Panc1 (cell line): ENCODE data around the gene TRPC5OS. TPM values are rescaled to one million over a fixed set of nuclear protein-coding genes. Genes with fewer than 3 reads are reported as not detected.

Experiments
- ATAC-seq: fragments of 200-7000 bp; cut with Tn5 transposase; 2 replicates; pipeline ENCODE4 v1.9.1; 2020; ENCODE audit warnings: mild to moderate bottlenecking, moderate library complexity
- Bru-seq: library from RNA; stranded (reverse); fragments of 400-500 nt; gene quantifications from one replicate; lab custom pipeline; 2021; lab: Mats Ljungman, UMichigan
- BruChase-seq, 2 experiments: library from RNA; stranded (reverse); fragments of 400-500 nt; gene quantifications; one replicate each; lab custom pipeline; 2021; lab: Mats Ljungman, UMichigan
- BruUV-seq: library from RNA; stranded (reverse); fragments of 400-500 nt; replicated peaks from 2 replicates; lab custom pipeline; 2021; lab: Mats Ljungman, UMichigan
- CTCF ChIA-PET: fragments of 300-600 bp; sonication (Branson Sonifier 250); formaldehyde crosslinking; loops from one replicate; lab custom pipeline; 2022; ENCODE audit warnings: antibody characterized with exemption; lab: Charles Lee
- POLR2A ChIA-PET: fragments of 300-600 bp; sonication (Branson Sonifier 250); formaldehyde crosslinking; loops from one replicate; lab custom pipeline; 2022; ENCODE audit warnings: antibody characterized with exemption; lab: Charles Lee
- DNase-seq: peaks from one replicate; pipeline ENCODE4 v3.0.0-alpha.2; 2010; ENCODE audit warnings: low read depth, low spot score
- H3K27ac ChIP-seq: 2 replicates; pipeline ENCODE4 v1.5.1; 2011; ENCODE audit warnings: mild to moderate bottlenecking, low read length, inconsistent platforms
- H3K27me3 ChIP-seq: fragments of 200-500 bp; sonication (Bioruptor generic); 2 replicates; pipeline ENCODE4 v1.6.0; 2014; ENCODE audit warnings: low read length, inconsistent platforms; ENCODE audit not compliant: control insufficient read depth, insufficient read depth
- H3K36me3 ChIP-seq: fragments of 200-500 bp; sonication (Bioruptor generic); 2 replicates; pipeline ENCODE4 v1.5.1; 2014; ENCODE audit warnings: inconsistent platforms, mild to moderate bottlenecking, low read length, moderate library complexity; ENCODE audit not compliant: control insufficient read depth, insufficient read depth
- H3K4me1 ChIP-seq: 2 replicates; pipeline ENCODE4 v1.5.1; 2011; ENCODE audit warnings: inconsistent platforms, mild to moderate bottlenecking, low read length, moderate library complexity; ENCODE audit not compliant: control insufficient read depth, insufficient read depth
- H3K4me3 ChIP-seq, 2 experiments: 2 replicates each; pipeline ENCODE4 v1.5.1; 2011 to 2012; ENCODE audit warnings: low read depth in 2 of 2, low read length in 2 of 2, mild to moderate bottlenecking in 2 of 2, inconsistent platforms in 1 of 2, moderate library complexity in 1 of 2
- H3K9me3 ChIP-seq: fragments of 200-500 bp; sonication (Bioruptor generic); 2 replicates; pipeline ENCODE4 v1.5.1; 2014; ENCODE audit warnings: low read depth, mild to moderate bottlenecking, inconsistent platforms, low read length, moderate library complexity; ENCODE audit not compliant: control insufficient read depth, insufficient read depth
- CTCF ChIP-seq: fragments of 450-650 bp; IDR thresholded peaks from 2 replicates; pipeline ENCODE4 v1.5.1; 2017; ENCODE audit warnings: mild to moderate bottlenecking
- POLR2AphosphoS5 ChIP-seq: IDR thresholded peaks from 2 replicates; pipeline ENCODE4 v1.6.1; 2012; ENCODE audit warnings: mild to moderate bottlenecking, low read depth, low read length, moderate library complexity
- REST ChIP-seq, 2 experiments: IDR thresholded peaks; 2 replicates each; pipeline ENCODE4 v1.6.1; 2011 to 2012; ENCODE audit warnings: low read depth in 2 of 2, control low read depth in 1 of 2, low read length in 1 of 2, mild to moderate bottlenecking in 1 of 2, moderate library complexity in 1 of 2; ENCODE audit not compliant: insufficient read depth in 1 of 2
- SIN3A ChIP-seq: IDR thresholded peaks from 2 replicates; pipeline ENCODE4 v1.6.1; 2012; ENCODE audit warnings: low read depth, mild to moderate bottlenecking, low read length, moderate library complexity, borderline replicate concordance; ENCODE audit not compliant: insufficient read depth
- TCF7L2 ChIP-seq: IDR thresholded peaks from 2 replicates; pipeline ENCODE4 v1.6.1; 2011; ENCODE audit warnings: mild to moderate bottlenecking, low read depth, low read length, inconsistent platforms
- in situ Hi-C: cut with HindIII; loops from 2 replicates; pipeline ENCODE4 v1.10.0; 2016; ENCODE audit warnings: low sequenced_read_pairs, low pct_unique_long_range_greater_than_20kb
- intact Hi-C: fragments of 100-400 bp; cut with micrococcal nuclease; formaldehyde crosslinking; loops from one replicate; pipeline ENCODE4 v1.10.0; 2022; ENCODE audit not compliant: unreplicated experiment
- long read RNA-seq: library from polyadenylated mRNA; unstranded; transcript quantifications from one replicate; pipeline ENCODE4 v2.0.0, GENCODE V29; 2021; ENCODE audit not compliant: unreplicated experiment
- polyA plus RNA-seq: library from polyadenylated mRNA; unstranded; fragments of >200 nt; gene quantifications from one replicate; pipeline ENCODE4 v1.2.1, GENCODE V29; 2012; ENCODE audit warnings: missing spikeins; ENCODE audit not compliant: insufficient read length
- total RNA-seq: library from RNA; stranded (reverse); gene quantifications from one replicate; pipeline ENCODE4 v1.2.1, GENCODE V29; 2021; ENCODE audit not compliant: unreplicated experiment

The TRPC5OS gene
- not detected for total RNA-seq
- polyA plus RNA-seq: not detected
- Bru-seq, nascent RNA: not detected
- percentile 3 among the genes with signal in this experiment for BruChase-seq, experiment 1, labeled RNA remaining after a 2-hour chase
- percentile 7 among the genes with signal in this experiment for BruChase-seq, experiment 2, labeled RNA remaining after a 6-hour chase
- long read RNA-seq: 0 reads

- Histone ChIP-seq H3K4me3 (no peak within 1 kb of the TSS), H3K4me1 (no peaks in the 10 kb centered on the region), H3K27me3 (no peaks in the 10 kb centered on the region), H3K27ac (no peak within 1 kb of the TSS), H3K36me3 (no peaks in the 10 kb centered on the region), H3K9me3 (no peaks in the 10 kb centered on the region)
- in situ Hi-C loops: no loop called here
- BruUV-seq: no TSS peak
- ChIA-PET POLR2A (no interaction called here), CTCF (interaction anchor here (0.6 kb wide), 1 partner anchor 117 kb away, joined by 6 read pairs; no protein-coding TSS in a partner anchor)
- intact Hi-C loops: no loop called here
- no peak for TF ChIP-seq POLR2AphosphoS5
- no peak for TF ChIP-seq SIN3A
- TF ChIP-seq REST (IDR thresholded peaks at IDR 0.05; ENCODE audit: insufficient read depth in 1 of 2, low read depth in 2 of 2, low read length in 1 of 2): no peak
- TF ChIP-seq TCF7L2: no peak
- TF ChIP-seq CTCF: no peak
- DNase-seq (no peak), ATAC-seq (no peak)
Measured at GRCh38 chrX:111875881-111876280, at the start of gene TRPC5OS. TRPC5OS (plus strand) TSS chrX:111876181; CDS start chrX:111901850, 25,669 bp downstream.

GRCh38 chrX:111829345-111829744 lies 46.6 kb upstream of the TRPC5OS start:
- CTCF ChIA-PET: no interaction called here
- BruUV-seq: no TSS peak
- Histone ChIP-seq H3K4me3 (no peak overlapping the region), H3K27ac (no peak overlapping the region), H3K4me1 (no peaks in the 10 kb centered on the region), H3K27me3 (no peaks in the 10 kb centered on the region), H3K9me3 (no peaks in the 10 kb centered on the region), H3K36me3 (no peaks in the 10 kb centered on the region)
- intact Hi-C loops (no loop called here), in situ Hi-C loops (no loop called here)
- DNase-seq (no peak), ATAC-seq (no peak)
- POLR2A ChIA-PET: no interaction called here
- TF ChIP-seq REST (IDR thresholded peaks at IDR 0.05; ENCODE audit: insufficient read depth in 1 of 2, low read depth in 2 of 2, low read length in 1 of 2) (no peak), TCF7L2 (no peak), POLR2AphosphoS5 (no peak), SIN3A (no peak), CTCF (no peak)
